KOPT-K1 (cell line): Measurements from ENCODE around the gene CYLC1.

Source experiments
- H3K27ac ChIP-seq: fragments of 200-600 bp; sonication (generic); 2 replicates; pipeline ENCODE4 v1.5.1; 2016; ENCODE audit warnings: antibody characterized with exemption, mild to moderate bottlenecking, low read depth, low read length; ENCODE audit not compliant: poor library complexity, severe bottlenecking
- H3K36me3 ChIP-seq: fragments of 200-600 bp; sonication (generic); 2 replicates; pipeline ENCODE4 v1.5.1; 2017; ENCODE audit warnings: antibody characterized with exemption, mild to moderate bottlenecking, low read length, moderate library complexity; ENCODE audit not compliant: insufficient read depth
- H3K9me3 ChIP-seq: fragments of 200-600 bp; sonication (generic); 2 replicates; pipeline ENCODE4 v1.5.1; 2017; ENCODE audit warnings: antibody characterized with exemption, low read length, mild to moderate bottlenecking; ENCODE audit not compliant: insufficient read depth, poor library complexity, severe bottlenecking

CYLC1 gene

GRCh38 chrX:83860846-83861245 is at the start of gene CYLC1:
Gene CYLC1 (plus strand): TSS chrX:83861146. CDS start chrX:83861183, 37 bp downstream.
- H3K9me3 ChIP-seq: no peaks in the 10 kb centered on the region
- H3K27ac ChIP-seq: no peak within 1 kb of the TSS

GRCh38 chrX:83819304-83819703 is 41.6 kb upstream of the CYLC1 start:
- no peaks in the 10 kb centered on the region for H3K9me3 ChIP-seq
- no peak overlapping the region for H3K27ac ChIP-seq
- no peaks in the 10 kb centered on the region for H3K36me3 ChIP-seq

More at GRCh38 chrX:83860846-83861245, at the start of gene CYLC1:
- H3K36me3 ChIP-seq: no peaks in the 10 kb centered on the region

GRCh38 chrX:83829874-83830273 is 31.1 kb upstream of the CYLC1 start:
- H3K36me3 ChIP-seq: no peaks in the 10 kb centered on the region
- no peak overlapping the region for H3K27ac ChIP-seq
- H3K9me3 ChIP-seq: no peaks in the 10 kb centered on the region

GRCh38 chrX:83845397-83845796 is 15.5 kb upstream of the CYLC1 start:
- H3K9me3 ChIP-seq: no peaks in the 10 kb centered on the region
- no peaks in the 10 kb centered on the region for H3K36me3 ChIP-seq
- H3K27ac ChIP-seq: no peak overlapping the region

GRCh38 chrX:83847339-83847738 is 13.6 kb upstream of the CYLC1 start:
- H3K36me3 ChIP-seq: no peaks in the 10 kb centered on the region
- no peak overlapping the region for H3K27ac ChIP-seq
- H3K9me3 ChIP-seq: no peaks in the 10 kb centered on the region

GRCh38 chrX:83888585-83888984 is 27.6 kb downstream of the CYLC1 start:
- Histone ChIP-seq H3K27ac (no peak overlapping the region), H3K36me3 (no peaks in the 10 kb centered on the region), H3K9me3 (no peaks in the 10 kb centered on the region)

- no peaks in the 10 kb centered on the region for H3K36me3 ChIP-seq
- H3K27ac ChIP-seq: no peak overlapping the region
- H3K9me3 ChIP-seq: no peaks in the 10 kb centered on the region
These were observed 31.5 kb downstream of the CYLC1 start for GRCh38 chrX:83892433-83892832.

GRCh38 chrX:83906921-83907320 is 46.0 kb downstream of the CYLC1 start:
- Histone ChIP-seq H3K27ac (no peak overlapping the region), H3K9me3 (no peaks in the 10 kb centered on the region), H3K36me3 (no peaks in the 10 kb centered on the region)

GRCh38 chrX:83916525-83916924 is 55.6 kb downstream of the CYLC1 start:
- no peak overlapping the region for H3K27ac ChIP-seq
- H3K36me3 ChIP-seq: no peaks in the 10 kb centered on the region
- H3K9me3 ChIP-seq: no peaks in the 10 kb centered on the region

GRCh38 chrX:83934220-83934619 is 73.3 kb downstream of the CYLC1 start:
- Histone ChIP-seq H3K9me3 (no peaks in the 10 kb centered on the region), H3K27ac (no peak overlapping the region), H3K36me3 (no peaks in the 10 kb centered on the region)
